IMR-90 (cell line): ENCODE measurements around the gene MAS1L.

Experiments
- CTCF ChIP-seq: conservative IDR thresholded peaks from 2 replicates; pipeline ENCODE4 v1.5.1; 2012; ENCODE audit warnings: mild to moderate bottlenecking, low read depth, low read length, improper control_type of control experiment
- POLR2A ChIP-seq: IDR thresholded peaks from 2 replicates; pipeline ENCODE4 v1.6.1; 2012; ENCODE audit warnings: mild to moderate bottlenecking, low read depth, low read length

DNA sequence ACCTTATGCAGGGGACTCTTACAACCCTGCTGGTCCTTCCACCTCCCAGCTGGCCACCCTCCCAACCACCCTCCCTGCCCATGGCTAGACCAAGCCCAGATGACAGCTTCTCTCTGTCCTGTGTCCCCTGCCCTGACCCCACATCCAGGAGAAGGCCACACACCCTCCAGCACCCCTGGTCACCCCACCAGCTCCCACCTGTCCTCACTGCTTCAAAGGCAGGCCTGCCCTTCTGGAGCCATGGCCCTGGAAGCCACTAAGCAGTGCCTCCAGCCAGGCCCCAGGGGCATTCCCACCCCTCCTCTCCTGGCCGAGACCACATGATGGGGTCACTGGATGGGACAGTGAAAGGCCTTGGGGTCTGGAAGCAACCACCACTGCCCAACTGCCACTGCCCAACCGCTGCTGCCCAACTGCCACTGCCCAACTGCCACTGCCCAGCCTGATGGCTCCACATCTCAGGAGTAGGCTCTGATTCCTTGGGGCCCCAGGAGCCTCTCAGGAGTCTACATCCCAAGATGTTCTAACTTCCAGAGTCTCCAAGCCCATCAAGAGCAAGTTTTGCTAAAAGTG lies 41.3 kb upstream of the MAS1L start:
- TF ChIP-seq CTCF, result no peak
- no peak for TF ChIP-seq POLR2A
